Stromal cell of bone marrow (primary cell): Measurements from ENCODE around the gene FHOD3.

Experiments
- DNase-seq: peaks from one replicate; pipeline ENCODE4 v3.0.0-alpha.2; 2012; ENCODE audit warnings: low read depth

Gene FHOD3

DNA sequence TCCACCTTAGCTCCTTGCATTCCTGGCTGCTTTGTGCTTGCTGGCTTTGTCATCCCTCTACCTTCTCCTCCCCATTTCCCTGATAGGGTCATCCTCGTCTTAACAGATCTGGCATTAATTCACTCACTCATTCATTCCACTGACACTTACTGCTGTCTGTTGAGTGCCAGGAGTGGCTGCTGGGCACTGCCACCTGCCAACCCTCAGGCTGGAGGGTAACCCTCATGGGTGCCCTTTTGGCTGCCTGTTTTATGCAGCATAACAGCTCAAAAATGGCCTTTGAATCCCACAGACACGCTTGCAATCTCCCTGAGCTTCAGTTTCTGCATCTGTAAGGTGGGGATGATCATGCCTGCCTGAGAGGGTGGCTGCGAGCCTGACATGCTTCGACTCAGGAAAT is 25.2 kb downstream of the FHOD3 start:
- DNase-seq, result no peak

DNA sequence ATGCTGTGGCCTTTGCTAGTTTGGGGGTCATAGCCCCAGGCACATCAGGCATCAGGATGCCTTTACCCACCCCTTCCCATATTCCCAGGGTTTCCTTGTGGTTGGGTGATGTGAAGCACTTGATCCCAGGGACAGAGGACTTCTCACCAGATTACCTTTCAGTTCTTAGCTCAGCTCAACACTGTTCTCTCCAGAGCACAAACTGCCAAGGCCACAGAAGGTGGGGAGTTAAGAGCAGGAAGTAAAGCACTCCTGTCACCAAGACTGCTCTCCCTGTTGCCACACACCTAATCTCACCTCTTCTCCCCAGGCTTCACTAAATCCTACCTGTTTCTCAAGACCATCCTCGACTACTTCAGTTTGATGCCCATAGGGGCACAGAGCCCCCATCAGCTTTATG is 25.9 kb downstream of the FHOD3 start:
- no peak for DNase-seq

DNA sequence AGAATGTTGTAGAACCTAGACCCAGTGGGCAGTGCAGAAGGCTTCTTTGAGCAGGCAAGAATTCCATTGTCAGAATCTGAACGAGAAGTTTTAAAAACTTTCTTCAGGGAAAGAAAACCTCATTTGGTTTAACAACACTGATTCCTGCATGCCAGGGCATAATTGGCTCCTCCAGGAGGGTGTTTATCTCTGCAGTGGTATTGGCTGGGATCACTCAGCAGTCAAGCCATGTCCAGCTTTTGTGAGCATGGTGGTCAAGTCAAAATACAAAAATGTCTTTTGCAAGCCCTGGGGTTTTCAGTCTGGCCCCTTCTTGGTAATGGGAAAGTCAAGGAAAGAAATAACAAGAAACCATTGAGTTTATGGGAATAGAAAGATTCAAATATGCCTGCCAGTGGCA is 28.3 kb downstream of the FHOD3 start:
- no peak for DNase-seq

DNA sequence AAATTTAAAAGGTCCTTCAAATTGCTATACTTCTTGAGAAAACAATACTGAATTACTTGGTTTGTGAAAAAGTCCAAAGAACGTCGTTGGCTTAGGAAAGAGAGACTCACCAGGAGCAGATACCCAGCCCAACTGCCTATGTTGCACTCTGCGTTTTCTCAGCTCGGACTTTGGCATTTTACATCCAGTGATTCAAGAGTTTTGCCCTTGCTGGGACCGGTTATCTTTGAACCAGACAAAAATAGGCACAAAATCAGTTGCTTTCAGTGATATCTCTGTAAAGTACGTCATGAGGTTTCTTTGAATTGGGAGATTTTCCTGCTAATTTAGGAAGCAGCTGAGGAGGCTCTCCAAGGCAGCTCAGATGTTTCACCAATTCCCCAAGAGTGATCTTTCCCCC is 29.3 kb downstream of the FHOD3 start:
- no peak for DNase-seq

DNA sequence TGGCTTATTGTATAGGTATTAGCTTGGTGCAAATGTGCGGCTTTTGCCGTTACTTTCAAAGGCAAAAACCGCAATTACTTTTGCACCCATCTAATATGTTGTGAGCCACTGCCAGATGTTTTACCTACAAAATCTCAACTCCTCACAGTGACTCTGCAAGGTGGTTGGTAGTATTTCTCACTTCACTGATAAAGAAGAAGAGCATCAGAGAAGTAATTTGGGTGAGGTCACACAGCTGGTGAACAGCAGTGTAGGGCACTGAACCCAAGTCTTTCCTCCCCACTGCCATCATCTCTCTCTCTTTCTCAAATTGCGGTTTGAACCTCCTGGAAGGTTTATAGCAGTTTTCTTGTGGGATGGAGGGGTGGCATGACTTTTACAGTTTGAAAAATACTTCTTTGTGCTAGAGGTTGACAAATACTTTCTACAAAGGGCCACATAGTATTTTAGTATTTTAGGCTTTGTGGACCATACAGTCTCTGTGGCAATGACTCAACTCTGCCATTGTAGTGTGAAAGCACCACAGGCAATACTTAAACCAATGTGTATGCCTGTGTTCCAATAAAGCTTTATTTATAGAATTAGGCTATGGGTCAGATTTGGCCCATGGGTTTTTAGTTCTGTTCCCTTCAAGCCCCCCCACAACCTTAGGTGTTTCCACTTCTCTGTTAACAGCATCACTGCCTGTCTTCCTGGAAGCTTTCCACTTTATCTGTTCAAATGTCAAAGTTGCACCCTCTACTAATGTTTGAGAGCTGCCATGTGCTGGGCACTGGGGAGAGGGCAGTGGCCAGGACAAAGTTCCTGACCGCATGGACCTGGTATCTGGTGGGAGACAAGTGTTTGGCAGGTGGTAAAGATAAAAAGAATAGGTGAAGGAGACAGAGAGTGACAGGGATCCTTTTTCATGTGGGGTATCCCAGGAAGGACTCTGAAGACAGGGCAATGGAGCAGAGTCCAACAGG is 30.1 kb downstream of the FHOD3 start:
- DNase-seq, result no peak

DNA sequence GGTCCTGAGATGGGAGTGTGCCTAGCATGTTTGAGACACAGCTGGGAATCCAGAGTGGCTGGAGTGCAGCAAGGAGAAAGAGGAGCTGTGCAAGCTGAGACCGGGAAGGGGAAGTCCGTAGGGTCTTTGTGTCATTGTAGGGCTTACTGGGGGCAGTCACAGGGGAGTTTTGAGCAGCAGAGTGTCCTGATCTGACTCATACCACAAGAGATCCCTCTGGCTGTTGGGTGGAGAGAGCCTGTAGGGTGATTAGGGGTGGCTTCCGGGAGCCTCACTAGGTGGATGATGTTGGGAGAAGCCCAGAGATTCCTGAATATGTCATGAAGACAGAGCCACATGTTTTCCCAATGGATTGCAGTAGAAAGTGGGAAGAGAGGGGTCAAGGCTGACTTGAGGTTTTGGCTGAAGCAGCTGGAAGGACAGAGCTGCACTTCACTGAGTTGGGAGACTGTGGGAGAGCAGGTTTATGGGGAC is 30.9 kb downstream of the FHOD3 start:
- no peak for DNase-seq

DNA sequence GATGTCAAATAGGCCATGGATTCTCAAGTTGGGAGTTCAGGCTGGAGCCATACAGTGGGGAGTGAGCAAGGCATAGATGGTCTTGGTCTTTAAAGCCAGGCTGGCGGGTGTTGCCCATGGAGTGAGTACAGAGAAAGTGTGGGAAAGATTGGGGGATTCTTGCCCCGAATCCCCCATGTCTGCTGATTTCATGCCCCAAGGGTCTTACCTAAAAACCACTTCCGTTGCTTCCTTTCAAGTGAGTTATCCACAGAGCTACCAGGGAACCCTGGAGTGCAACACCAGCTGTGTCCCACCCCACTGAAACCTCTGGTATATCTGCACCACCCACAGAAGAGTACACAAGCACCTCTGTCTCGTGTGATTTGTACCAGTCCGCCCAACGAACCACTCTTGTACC is 31.4 kb downstream of the FHOD3 start:
- no peak for DNase-seq

DNA sequence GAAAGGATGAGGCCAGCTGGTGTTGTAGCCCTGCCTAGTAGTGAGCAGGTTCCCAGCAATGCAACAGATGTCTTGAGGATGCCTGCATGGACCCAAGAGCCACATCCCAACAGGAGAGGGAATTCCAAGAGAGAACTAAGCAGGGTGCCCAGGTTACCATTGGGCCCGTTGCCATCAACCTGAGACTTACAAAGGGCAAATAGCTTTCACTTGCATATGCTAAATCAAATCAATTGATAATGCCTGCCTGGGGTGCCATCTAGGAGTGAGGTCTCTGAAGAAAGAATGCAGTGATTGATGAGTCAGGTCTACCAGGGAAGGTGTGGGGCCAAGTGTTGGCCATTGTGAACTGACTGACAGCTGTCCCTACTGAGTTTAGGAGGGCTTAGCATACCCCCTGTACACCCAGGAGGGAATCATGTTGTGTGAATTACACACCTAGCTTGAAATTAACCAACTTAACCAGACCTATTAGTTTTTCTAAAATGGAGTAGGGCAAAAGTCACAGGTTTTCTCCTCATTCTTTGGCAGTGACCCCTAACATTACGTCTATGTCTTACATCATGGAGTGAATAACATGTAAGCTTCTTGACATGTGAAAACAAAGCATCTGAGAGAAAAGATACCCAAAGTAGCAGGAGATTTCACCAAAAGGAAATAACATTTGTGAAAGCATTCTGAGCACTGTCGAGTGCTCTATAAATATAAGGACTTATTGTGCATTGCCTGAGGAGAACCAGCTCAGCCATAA is 32.3 kb downstream of the FHOD3 start:
- no peak for DNase-seq

DNA sequence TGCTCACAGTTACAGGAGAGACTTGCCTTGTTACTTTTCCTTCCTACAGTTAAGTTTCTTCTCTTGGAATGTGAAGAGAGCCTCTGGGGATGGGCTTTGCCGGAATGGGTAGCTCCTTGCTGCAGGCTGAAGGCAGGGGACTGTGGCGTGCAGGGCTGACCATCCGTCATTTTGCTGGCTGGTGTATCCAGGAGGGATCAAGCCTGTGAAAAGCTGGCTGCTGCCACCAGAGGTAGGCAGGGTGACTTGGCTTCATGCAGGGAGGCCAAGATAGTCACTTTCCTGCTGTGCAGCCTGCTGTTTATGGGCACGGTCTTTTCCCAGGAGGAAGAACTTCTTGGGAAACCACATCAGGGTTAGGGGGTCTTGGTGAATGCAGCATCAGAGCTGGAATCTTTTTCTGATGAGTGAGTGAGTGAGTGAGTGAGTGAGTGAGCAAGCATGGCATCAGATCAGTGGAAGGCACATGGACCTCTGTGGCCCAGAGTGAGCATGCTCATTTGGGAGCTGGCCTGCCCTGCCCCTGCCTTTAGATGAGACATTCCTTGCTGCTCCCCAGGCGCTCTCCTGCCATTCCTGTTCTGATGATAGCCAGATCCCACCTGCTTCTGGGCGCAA is 33.0 kb downstream of the FHOD3 start:
- DNase-seq, result no peak

DNA sequence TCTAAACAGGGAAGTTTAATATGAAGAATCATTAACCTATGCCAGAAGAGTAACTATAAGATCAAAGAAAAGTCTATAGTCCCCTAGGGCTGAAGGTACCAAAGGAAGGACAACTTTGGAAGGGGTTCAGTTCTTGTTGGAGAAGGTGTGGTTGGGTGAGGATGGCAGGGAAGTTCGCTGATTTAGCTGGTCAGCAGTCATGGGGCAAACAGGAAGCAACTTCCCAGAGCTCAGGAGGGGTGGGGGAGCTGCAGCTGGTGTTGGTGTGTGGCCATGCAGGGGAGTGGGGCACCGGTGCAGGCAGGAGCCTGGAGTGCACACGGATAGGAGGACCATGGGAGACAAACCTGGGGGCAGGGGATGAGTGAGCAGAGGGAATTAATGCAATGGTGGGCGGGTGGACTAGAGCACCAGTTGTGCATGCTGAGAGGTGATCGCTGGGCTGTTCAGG is 34.0 kb downstream of the FHOD3 start:
- no peak for DNase-seq

DNA sequence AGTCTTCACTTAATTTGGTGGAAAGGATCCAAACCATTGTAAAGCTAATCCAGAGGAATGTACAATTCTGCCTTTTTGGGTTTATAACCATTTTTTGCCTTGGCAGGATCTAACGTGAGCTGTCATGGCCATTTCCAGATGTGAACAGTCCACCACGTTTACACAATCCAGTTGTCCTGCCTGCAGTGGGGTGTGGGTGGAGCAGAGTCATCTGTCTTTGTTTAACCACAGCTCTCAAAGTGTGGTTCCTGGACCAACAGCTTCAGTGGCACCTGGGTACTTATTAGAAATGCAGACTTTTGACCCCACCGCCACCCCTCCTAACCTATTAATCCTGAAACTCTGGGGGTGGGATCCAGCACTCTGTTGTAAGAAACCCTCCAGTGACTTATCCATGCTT is 35.9 kb downstream of the FHOD3 start:
- no peak for DNase-seq

DNA sequence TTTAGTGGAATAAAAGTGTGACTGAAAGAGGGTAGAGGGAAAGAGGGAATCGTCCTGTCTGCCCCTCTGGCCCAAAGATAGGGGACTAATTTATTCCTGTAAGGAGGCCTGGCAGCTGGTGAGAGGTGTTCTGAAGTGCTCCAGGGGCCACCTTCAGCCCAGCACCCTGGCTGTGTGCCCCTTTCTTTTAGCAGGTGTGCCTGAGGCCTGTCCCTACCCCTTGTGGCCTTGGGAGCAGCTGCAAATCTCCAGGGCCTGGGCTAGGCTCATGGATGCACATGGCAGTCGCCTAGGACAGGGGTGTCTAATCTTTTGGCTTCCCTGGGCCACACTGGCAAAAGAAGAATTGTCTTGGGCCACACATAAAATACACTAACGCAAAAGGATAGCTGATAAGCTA is 37.3 kb downstream of the FHOD3 start:
- DNase-seq, result no peak

DNA sequence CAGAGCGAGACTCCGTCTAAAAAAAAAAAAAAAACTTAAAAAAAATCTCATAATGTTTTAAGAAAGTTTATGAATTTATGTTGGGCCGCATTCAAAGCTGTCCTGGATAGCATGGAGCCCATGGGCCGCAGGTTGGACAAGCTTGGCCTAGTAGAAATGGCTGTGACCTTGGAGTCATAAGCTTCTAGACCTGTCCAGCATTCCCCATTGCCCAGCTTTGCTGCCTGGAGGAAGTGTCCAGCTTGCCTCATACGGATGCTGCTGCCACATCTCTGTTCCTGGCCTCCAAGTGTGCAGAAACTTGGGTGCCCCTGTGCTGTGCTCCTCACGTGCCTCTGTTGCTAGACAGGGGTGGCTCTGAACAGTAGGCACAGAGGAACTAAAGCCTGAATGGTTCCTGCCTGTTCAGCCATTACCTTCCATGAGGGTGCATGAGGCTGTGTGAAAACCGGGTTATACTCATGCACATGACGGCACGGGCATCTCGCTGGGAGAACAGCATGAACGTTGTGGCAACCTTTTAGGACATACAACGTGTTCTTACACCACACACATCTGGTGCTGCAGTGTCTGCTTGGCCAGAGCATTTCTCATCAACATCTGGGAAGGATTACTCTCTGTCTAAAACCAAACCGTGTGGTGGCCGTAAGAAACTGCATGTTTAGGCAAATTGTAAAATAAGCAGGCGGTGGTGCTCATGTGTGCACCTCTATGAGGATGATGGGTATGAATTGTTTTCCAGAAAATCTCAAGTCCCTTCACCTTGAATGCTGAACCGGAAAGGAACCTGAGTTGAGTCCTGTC is 38.2 kb downstream of the FHOD3 start:
- no peak for DNase-seq

DNA sequence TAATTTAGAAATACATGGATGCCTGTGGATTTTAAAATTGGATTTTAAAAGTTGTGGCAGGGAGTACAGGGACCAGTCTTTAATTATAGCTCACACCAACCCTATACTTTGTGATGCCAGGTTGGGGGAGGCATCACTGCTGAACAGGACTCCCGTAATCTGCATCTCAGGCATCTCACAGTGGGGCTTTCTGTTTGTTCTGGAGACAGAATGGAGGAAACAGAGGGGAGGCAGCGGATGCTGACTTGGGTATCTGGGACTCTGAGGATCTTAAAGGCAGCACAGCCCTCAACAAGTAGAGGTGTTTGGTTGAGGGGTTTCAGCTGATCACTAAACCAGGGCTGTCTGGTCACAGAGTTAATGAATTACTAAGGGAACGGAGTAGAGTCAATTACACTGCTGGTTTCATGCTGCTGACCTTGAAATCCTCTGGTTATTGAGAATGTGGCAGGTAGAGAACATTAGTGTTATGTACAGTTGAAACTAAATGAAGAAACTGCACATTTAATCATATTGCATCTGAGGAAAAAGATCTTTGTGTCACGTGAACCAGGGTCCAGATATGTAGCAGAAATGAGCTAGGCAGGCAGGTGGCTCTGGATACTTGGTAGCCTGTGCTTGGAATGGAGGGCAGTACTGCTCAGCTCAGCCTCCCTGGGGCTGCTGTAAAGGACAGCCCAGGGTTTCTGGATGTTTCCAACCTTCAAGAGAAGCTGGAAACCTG is 40.3 kb downstream of the FHOD3 start:
- no peak for DNase-seq

DNA sequence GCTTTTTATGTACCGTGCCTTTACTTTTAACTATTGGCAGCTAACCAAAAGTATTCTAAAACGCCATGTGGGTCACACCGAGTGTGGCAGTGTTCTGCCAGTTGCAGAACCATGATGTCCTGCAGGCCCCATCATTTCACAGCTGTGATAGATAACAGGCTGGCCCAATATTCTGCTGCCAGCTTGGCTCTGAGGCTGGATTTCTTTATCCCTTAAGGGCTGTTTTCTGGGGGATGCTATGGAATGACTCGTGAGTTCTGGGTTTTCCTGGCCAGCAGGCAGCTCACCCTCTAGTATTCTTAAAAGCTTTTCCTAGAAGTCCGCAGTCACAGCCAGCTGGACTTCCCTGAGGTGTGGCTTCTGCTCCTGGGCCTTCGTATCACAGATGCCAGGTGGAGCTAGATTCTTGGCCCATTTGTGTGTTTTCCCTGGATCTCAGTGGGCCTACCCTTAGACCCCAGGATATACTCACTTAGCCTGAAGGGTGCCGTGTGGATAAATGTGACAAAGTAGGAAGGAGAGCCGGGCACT is 41.0 kb downstream of the FHOD3 start:
- no peak for DNase-seq

DNA sequence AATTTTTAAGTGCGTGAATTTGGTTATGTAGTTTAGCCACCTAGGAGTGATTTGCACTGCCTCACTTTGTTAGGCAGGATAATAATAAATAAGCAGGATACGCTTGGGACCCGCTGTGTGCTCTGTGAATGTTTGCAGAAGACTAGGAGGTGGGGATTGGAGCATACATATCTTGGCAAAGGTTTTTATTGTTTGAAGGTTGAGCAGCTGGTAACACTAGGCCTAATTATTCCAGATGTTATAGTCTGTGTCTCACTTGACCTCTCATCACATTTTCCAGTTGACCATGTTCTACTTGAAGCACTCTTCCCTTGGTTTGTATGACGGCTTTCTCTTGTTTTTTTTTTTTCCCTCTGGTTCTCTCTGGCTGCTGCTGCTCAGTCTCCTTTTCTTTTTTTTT is 42.7 kb downstream of the FHOD3 start:
- no peak for DNase-seq

DNA sequence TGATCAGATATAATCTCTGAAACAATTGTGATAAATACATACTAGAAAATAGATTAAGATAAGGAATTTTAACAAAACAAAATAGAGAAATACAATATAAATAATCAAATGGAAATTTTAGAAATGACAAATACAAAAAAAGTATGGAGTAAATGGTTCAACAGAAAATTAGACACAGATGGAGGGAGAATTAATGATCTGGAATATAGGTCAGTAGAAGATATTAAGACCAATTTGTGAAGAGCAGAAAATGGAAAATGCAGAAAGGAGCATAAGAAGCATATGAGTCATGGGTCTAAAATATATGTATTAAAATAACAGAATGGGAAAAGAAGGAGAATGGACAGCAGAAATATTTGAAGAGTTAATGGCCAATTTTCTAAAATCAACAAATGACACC is 44.4 kb downstream of the FHOD3 start:
- no peak for DNase-seq

DNA sequence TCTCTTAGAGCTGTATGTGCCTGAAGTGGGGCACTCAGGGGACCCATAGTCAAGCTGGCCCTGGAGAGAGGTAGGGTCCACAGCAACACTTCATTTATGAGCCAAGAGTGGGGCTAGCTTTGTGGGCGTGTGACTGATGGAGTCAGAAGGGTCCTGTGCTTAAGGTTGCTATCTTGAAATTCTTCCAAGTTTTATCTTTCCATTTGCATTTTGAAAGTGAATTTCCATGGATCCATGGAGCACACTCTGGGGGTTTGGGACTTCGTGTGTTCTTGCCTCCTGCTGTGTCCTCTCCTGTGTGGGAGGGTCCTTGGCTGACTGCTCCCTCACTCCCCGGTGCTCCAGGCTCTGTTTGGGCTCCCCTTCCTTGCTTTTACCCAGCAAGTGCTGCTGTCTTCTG is 50.8 kb downstream of the FHOD3 start:
- DNase-seq, result no peak

DNA sequence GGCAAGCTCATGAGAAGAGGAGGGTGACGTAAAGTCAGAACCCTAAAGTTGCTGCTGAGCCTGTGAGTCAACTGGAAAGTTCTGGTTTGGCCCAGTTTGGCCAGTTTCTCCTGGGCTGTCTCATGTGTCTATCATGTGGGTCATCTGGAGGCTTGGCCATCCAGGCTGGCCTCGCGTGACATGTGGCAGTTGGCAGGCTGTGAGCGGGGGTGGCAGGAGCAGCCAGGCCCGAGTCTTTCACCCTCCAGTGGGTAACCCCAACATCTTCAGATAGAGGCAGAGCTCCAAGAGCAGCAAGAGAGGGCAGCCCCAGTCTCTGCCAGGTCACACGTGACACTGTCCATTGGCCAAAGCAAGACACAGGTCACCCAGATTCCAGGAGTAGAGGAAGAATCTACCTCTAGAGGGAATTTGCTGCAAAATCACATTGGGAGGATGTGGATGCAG is 51.5 kb downstream of the FHOD3 start:
- no peak for DNase-seq

DNA sequence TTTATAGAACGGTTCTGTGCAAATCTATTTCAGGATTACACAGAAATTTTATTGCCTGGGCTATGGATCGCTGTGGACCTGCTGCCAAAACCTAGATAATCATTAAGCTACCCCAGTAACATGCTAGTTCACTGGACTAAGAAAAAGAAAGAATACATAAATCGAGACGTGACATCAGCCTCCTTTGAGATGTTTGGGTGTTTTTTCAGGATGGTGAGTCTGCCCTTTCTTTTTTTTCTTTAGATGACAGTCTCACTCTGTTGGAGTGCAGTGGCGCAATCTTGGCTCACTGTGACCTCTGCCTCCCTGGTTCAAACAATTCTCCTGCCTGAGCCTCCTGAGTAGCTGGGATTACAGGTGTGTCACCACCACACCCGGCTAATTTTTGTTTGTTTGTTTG is 52.0 kb downstream of the FHOD3 start:
- DNase-seq, result peak; percentile 45

DNA sequence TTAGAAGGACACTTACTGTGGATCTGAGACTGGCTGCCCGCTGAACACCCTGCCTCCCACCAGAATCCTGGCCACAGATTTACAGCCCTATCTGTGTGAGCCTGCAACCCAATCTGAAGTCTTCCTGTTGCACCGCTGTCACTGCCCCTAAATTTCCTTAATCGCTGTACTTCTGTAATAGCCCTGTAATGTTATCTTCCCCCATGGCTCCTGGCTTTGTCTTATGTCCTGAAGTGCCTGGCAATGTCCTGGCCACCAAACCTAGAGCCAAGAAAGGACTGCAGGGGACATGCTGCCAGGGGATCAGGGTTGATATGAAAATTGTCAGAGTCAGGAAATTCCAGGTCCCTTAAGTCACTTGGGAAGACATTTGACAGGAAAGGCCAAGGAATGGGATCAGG is 52.7 kb downstream of the FHOD3 start:
- DNase-seq, result no peak
